Astrocyte (in vitro differentiated cells and primary cell): ENCODE data around the gene REP15. TPM values are rescaled to one million over a fixed set of nuclear protein-coding genes. Genes with fewer than 3 reads are reported as not detected.
A peak's percentile ranks its signal among the peaks of the same experiment; 100 is the strongest.

Experiments used
- DNase-seq: peaks from one replicate; pipeline ENCODE4 v3.0.0-alpha.2; 2010; ENCODE audit warnings: low read depth
- FAIRE-seq: peaks from 2 replicates; lab custom pipeline; 2011; peaks lifted over from hg19 to GRCh38; lab: Jason Lieb, UNC
- H2AFZ ChIP-seq: 2 replicates; pipeline ENCODE4 v1.6.0; 2012; ENCODE audit warnings: low read depth, low read length, inconsistent platforms
- H3K27ac ChIP-seq: 2 replicates; pipeline ENCODE4 v1.5.1; 2011; ENCODE audit warnings: low read depth, low read length, inconsistent platforms
- H3K27me3 ChIP-seq: 2 replicates; pipeline ENCODE4 v1.6.0; 2011; ENCODE audit warnings: low read length, inconsistent platforms; ENCODE audit not compliant: insufficient read depth
- H3K36me3 ChIP-seq: 2 replicates; pipeline ENCODE4 v1.5.1; 2011; ENCODE audit warnings: low read length, inconsistent platforms; ENCODE audit not compliant: insufficient read depth
- H3K4me1 ChIP-seq: 2 replicates; pipeline ENCODE4 v1.5.1; 2011; ENCODE audit warnings: low read length, inconsistent platforms; ENCODE audit not compliant: insufficient read depth
- H3K4me2 ChIP-seq: 2 replicates; pipeline ENCODE4 v1.6.0; 2012; ENCODE audit warnings: low read length, inconsistent platforms
- H3K4me3 ChIP-seq: 2 replicates; pipeline ENCODE4 v1.5.1; 2011; ENCODE audit warnings: low read depth, mild to moderate bottlenecking, low read length, inconsistent platforms; ENCODE audit not compliant: insufficient read depth
- H3K79me2 ChIP-seq: 2 replicates; pipeline ENCODE4 v1.6.0; 2012; ENCODE audit warnings: mild to moderate bottlenecking, low read length, inconsistent platforms; ENCODE audit not compliant: insufficient read depth
- H3K9ac ChIP-seq: 2 replicates; pipeline ENCODE4 v1.6.0; 2012; ENCODE audit warnings: mild to moderate bottlenecking, low read length, inconsistent platforms
- H3K9me3 ChIP-seq: 2 replicates; pipeline ENCODE4 v1.5.1; 2012; ENCODE audit warnings: low read depth, mild to moderate bottlenecking, low read length, inconsistent platforms; ENCODE audit not compliant: insufficient read depth
- H4K20me1 ChIP-seq: 2 replicates; pipeline ENCODE4 v1.6.0; 2012; ENCODE audit warnings: low read length, inconsistent platforms; ENCODE audit not compliant: insufficient read depth
- H3K27ac Mint-ChIP-seq: one replicate; pipeline ENCODE4 v1.8.0; 2021; ENCODE audit warnings: mild to moderate bottlenecking, mixed read lengths; ENCODE audit not compliant: unreplicated experiment
- H3K27me3 Mint-ChIP-seq: one replicate; pipeline ENCODE4 v1.8.0; 2021; ENCODE audit warnings: low read depth, mixed read lengths; ENCODE audit not compliant: unreplicated experiment
- H3K36me3 Mint-ChIP-seq: one replicate; pipeline ENCODE4 v1.8.0; 2021; ENCODE audit warnings: low read depth, mixed read lengths; ENCODE audit not compliant: unreplicated experiment
- H3K4me1 Mint-ChIP-seq: one replicate; pipeline ENCODE4 v1.8.0; 2021; ENCODE audit warnings: low read depth, mixed read lengths; ENCODE audit not compliant: unreplicated experiment
- H3K4me3 Mint-ChIP-seq: one replicate; pipeline ENCODE4 v1.8.0; 2021; ENCODE audit warnings: mild to moderate bottlenecking, moderate library complexity, mixed read lengths; ENCODE audit not compliant: unreplicated experiment
- H3K9me3 Mint-ChIP-seq: one replicate; pipeline ENCODE4 v1.8.0; 2021; ENCODE audit warnings: mild to moderate bottlenecking, mixed read lengths; ENCODE audit not compliant: unreplicated experiment
- EZH2 ChIP-seq: IDR thresholded peaks from 2 replicates; pipeline ENCODE4 v1.6.1; 2012; ENCODE audit warnings: mild to moderate bottlenecking, low read length, inconsistent platforms; ENCODE audit not compliant: insufficient read depth
- total RNA-seq: library from RNA; stranded (reverse); gene quantifications from 2 replicates; pipeline ENCODE4 v1.2.1, GENCODE V29; 2021
- TF ChIP-seq, protein P1 (sequence below): IDR thresholded peaks from 2 replicates; pipeline ENCODE4 v1.5.1; 2011; ENCODE audit warnings: low read depth, mild to moderate bottlenecking, inconsistent platforms, low read length, moderate library complexity; ENCODE audit not compliant: insufficient read depth

REP15 gene
- total RNA-seq, 1 donor from 2014 or later: 3.8 TPM

DNA sequence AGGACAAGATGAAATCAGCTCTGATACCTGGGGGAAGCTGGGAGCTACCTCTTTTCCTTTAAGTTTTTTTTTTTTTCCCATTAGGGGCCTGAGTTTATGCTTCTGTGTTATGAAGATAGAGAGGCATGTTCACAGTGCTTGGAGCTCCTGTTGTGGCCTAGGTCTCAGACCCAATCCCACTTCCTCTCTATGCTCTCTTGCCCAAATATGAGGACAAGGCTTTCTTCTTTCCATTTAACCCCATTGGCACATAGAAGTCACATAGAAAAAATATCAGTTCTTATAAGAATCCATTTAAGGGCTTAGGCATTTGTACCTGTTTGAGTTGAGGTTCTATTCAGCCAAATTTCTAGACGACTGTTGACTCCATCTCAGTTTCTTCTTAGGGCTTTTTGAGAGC lies 27.0 kb downstream of the REP15 start:
- Mint-ChIP-seq H3K27ac (no peak overlapping the region), H3K36me3 (peaks cover 4% of the 10 kb centered on the region), H3K9me3 (no peaks in the 10 kb centered on the region), H3K27me3 (no peaks in the 10 kb centered on the region), H3K4me1 (no peaks in the 10 kb centered on the region), H3K4me3 (no peak overlapping the region)
- Histone ChIP-seq H4K20me1 (no peaks in the 10 kb centered on the region), H3K27ac (no peak overlapping the region), H3K36me3 (peaks cover 21% of the 10 kb centered on the region), H3K9me3 (no peaks in the 10 kb centered on the region), H3K4me3 (no peak overlapping the region), H3K4me1 (no peaks in the 10 kb centered on the region), H2AFZ (no peak overlapping the region), H3K9ac (no peak overlapping the region), H3K4me2 (no peak overlapping the region), H3K27me3 (no peaks in the 10 kb centered on the region), H3K79me2 (peaks cover 9% of the 10 kb centered on the region)
- no peak for TF ChIP-seq EZH2
- TF ChIP-seq, protein P1, sequence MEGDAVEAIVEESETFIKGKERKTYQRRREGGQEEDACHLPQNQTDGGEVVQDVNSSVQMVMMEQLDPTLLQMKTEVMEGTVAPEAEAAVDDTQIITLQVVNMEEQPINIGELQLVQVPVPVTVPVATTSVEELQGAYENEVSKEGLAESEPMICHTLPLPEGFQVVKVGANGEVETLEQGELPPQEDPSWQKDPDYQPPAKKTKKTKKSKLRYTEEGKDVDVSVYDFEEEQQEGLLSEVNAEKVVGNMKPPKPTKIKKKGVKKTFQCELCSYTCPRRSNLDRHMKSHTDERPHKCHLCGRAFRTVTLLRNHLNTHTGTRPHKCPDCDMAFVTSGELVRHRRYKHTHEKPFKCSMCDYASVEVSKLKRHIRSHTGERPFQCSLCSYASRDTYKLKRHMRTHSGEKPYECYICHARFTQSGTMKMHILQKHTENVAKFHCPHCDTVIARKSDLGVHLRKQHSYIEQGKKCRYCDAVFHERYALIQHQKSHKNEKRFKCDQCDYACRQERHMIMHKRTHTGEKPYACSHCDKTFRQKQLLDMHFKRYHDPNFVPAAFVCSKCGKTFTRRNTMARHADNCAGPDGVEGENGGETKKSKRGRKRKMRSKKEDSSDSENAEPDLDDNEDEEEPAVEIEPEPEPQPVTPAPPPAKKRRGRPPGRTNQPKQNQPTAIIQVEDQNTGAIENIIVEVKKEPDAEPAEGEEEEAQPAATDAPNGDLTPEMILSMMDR: no peak
- FAIRE-seq: no peak
- DNase-seq: no peak

DNA sequence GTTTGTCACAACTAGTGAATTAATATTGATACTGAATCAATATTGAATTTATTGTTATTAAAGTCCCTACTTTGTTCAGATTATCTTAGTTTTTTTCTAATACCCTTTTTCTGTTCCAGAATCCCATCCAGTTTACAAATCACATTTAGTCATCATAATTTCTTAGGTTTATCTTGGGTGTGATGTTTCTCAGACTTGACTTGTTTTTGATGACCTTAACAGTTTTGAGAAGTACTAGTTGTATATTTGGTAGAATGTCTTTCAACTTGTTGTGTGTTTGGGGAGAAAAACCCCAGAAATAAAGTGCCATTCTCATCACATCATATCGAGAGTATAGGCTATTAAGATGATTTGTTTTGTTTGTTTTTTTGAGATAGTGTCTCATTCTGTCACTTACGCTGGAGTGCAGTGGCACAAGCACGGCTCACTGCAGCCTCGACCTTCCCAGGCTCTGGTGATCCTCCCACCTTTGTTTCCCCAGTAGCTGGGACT lies 33.9 kb downstream of the REP15 start:
- no peak overlapping the region for H3K4me3 ChIP-seq
- DNase-seq (no peak), FAIRE-seq (no peak)
- H3K9me3 ChIP-seq: no peaks in the 10 kb centered on the region
- H3K27me3 ChIP-seq: no peaks in the 10 kb centered on the region
- no peak overlapping the region for H3K4me2 ChIP-seq
- no peaks in the 10 kb centered on the region for H3K4me1 ChIP-seq
- no peaks in the 10 kb centered on the region for H3K9me3 Mint-ChIP-seq
- TF ChIP-seq, protein P1: no peak
- no peak for TF ChIP-seq EZH2
- H3K9ac ChIP-seq: no peak overlapping the region
- no peaks in the 10 kb centered on the region for H3K27me3 Mint-ChIP-seq
- no peak overlapping the region for H2AFZ ChIP-seq
- no peak overlapping the region for H3K27ac ChIP-seq
- no peak overlapping the region for H3K4me3 Mint-ChIP-seq
- H3K79me2 ChIP-seq: peaks cover 14% of the 10 kb centered on the region
- no peaks in the 10 kb centered on the region for H3K4me1 Mint-ChIP-seq
- peaks cover 4% of the 10 kb centered on the region for H3K36me3 Mint-ChIP-seq
- H3K27ac Mint-ChIP-seq: no peak overlapping the region
- peaks cover 13% of the 10 kb centered on the region for H4K20me1 ChIP-seq
- H3K36me3 ChIP-seq: peaks cover 23% of the 10 kb centered on the region

DNA sequence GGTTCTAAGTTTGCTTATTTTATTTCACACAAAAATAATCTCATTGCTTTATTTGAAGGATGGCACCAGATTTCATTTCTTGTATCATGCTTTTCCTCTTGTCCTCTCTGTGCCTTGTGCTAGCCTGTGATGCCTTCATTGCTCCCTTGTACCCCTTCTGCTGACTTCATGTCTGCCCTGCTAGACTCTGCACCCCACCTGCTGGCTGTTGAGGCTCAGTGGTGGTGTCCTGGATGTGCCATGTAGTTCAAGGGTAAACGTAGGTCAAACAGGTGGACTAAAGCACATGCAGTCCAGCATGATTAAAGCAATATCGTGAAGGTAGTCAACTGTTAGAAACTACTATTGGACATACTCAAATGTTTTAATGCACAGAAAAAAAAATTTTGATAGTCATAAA lies 36.0 kb downstream of the REP15 start:
- TF ChIP-seq, protein P1: peak; percentile 14
- TF ChIP-seq EZH2: no peak
- Histone ChIP-seq H2AFZ (no peak overlapping the region), H3K4me3 (no peak overlapping the region), H3K36me3 (peaks cover 18% of the 10 kb centered on the region), H4K20me1 (peaks cover 13% of the 10 kb centered on the region), H3K27me3 (no peaks in the 10 kb centered on the region), H3K4me1 (no peaks in the 10 kb centered on the region), H3K4me2 (no peak overlapping the region), H3K79me2 (peaks cover 8% of the 10 kb centered on the region), H3K9ac (no peak overlapping the region), H3K9me3 (no peaks in the 10 kb centered on the region), H3K27ac (no peak overlapping the region)
- Mint-ChIP-seq H3K27me3 (no peaks in the 10 kb centered on the region), H3K36me3 (no peaks in the 10 kb centered on the region), H3K9me3 (no peaks in the 10 kb centered on the region), H3K4me1 (no peaks in the 10 kb centered on the region), H3K27ac (no peak overlapping the region), H3K4me3 (no peak overlapping the region)
- DNase-seq: no peak
- FAIRE-seq: no peak
